GM19240 (cell line): ENCODE data around the gene TLCD5.

Source experiments
- DNase-seq: peaks from one replicate; pipeline ENCODE4 v3.0.0; 2011; ENCODE audit warnings: low spot score; ENCODE audit not compliant: insufficient read length

TLCD5 gene

DNA sequence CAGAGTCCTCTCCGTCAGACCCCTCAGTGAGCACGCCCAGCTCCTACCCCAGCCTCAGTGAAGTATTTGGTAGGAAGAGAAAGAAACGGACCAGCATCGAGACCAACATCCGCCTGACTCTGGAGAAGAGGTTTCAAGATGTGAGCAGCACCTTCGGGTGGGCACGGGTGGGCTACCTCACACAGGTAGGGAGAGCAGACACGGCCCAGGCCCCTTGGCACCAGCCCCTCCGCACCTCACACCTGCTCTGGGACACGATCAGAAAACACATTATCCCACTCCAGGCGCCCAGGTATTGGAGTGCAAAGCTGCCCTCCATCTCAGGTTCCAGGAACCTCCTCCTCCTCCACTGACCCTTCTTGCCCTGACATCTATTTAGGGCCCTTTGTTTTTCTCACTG lies 17.6 kb upstream of the TLCD5 start:
- DNase-seq: no peak

DNA sequence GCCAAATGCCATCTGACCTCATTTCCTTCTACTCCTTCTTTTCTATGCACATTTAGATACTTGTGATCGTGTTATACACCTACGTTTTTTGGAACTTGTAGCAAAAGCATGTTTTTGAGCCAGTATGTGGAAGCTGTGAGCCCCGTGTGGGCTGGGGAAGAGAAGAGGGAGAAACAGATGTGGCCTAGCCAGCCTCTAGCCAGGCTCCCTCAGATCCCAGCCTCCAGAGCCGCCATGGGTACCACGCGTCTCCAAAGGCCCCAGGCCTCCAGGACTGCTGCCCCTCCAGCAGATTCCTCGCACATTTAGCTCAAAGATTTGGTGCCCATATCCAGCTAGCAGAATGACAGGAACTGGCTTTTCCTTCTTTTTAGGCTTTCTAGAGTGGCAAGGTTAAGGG lies 17.0 kb upstream of the TLCD5 start:
- DNase-seq: no peak

DNA sequence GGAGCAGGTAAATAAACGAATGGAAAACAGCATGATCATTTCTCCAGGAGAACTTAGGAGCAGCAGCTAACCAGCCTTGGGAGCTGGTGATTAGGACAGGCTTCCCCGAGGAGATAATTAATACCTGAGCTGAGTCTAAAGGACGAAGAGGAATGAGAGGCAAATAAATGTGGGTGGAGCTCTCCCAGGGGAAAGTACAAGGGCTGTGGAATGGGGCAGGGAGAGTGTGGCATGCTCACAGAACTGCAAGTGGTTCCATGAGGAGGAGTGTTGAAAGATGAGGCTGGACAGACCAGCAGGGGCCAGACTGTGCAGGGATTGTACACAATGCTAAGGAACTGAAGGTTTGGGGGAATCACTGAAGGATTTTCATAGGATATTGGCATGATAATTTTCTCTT lies 14.2 kb upstream of the TLCD5 start:
- DNase-seq: no peak

DNA sequence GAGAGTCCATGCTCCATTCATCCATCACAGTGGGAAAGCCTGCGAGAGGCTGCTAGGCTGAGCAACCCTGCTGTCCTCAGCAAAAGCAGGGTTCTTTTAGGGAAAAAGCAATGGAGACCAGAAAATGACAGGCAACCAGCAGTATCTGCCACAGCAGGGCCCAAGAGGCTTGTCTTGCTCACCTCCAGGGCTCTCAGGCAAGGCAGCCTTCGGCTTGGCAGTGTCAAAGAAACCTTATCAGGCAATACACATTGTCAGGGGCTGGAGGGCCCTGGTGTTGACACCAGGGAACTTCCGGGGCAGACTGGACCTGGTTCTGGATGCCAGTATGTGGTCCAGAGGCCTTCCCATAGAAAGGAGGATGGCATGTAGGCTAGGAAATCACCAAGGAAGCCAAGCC lies 10.2 kb upstream of the TLCD5 start:
- no peak for DNase-seq

DNA sequence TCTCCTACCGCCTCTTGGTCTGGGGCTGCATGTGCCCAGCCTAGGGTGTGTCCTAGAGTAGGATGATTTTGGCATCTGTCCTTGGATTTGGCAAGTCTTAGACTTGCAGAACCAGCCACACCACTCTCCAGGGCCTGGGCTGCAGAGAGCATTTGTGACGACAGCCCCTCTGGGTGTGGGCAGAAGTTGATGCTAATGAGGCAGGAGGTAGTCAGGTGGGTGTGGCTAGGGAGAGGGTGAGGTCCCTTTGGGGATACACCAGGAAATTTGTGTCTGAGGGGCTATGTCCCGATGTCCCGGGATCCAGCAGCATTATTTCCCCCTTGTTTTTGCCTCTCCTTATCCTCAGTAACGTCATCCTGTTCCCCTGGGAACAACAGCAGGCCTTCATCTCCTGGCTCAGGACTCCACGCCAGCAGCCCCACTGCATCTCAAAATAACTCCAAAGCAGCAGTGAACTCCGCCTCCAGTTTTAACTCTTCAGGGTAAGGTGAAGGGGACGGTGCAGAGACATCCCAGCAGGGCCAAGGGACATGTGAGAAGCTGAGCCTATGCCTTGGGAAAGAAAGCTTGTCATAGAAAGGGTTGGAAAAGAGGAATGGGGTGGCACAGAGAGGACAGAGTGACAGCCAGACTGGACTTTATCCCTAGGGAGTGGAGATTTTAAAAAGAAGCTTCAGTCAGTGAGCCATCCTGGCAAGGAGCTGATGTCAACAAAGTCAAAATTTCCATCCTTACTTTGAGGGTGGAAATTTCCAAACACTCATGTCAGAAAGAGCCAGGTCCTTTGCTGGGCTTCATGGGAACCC lies 8.0 kb upstream of the TLCD5 start:
- no peak for DNase-seq

DNA sequence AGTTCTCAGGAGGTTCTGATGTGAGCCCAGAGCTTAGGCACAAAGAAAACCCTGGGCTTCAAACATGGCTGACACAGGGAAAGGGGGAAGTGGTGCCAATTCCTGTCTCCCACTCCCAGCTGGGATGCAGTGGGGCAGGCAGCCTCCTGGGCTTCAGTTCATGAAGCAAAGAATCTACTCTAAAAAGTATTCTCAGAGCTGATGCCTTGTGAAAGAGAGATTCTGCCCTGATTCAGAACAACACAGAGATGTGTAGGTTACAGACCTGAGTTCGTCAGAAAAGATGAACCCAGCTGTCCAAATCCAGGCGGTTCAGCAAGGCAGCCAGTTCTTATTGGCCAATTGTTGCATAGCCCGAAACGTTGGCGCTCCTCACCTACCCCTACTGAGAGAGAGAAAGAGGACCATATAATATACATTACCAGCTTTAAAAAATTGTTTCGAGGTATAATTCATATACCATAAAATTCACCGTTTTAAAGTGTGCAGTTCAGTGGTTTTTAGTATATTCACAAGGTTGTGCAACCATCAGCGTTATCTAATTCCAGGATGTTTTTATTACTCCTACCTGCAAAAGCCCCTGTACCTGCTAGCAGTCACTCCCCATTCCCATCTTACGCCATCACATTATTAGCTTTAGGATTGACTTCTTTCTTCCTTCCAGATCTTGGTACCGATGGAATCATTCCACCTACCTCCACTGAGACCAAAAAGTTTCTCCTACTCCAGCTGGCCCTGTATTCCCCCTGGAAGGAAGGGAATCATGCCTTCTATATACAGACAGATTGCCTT lies 7.2 kb upstream of the TLCD5 start:
- no peak for DNase-seq

DNA sequence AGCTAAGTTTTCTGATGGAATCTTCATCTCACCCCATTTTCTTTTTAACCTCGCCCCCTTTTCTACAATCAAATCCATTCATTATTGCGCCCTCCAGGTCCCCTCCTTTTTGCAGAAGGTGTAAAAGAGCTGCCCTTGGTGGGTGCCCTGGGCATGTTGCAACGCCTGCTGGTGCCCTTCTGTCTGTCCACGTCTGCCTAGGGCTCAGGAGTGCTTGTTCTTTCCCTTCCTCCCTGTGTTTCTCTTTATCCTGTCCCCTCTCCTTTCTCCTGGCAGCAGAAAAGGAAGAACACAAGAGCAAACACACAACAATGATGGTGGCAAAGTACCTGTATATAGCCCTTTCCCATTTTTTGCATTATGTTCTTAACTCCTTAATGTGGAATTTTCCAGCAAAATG lies 6.2 kb upstream of the TLCD5 start:
- no peak for DNase-seq

DNA sequence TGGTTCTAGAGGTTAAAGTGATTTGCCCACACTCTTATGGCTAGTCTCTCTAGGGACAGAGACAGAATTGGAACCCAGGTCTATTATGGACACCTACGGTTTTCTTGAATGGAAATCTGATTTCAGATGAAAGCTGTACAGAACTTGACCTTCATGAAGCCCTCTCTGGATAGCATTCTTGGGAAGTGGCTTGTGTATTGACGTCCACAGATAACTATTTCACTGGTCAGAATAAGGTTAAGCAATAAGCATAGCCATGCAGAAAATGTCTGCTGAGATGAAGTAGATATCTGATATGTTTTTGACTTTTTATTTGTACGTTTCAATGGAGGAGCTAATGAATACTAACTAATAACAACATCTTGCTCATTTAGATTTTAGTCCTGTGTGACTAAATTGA lies 1.1 kb downstream of the TLCD5 start:
- no peak for DNase-seq

DNA sequence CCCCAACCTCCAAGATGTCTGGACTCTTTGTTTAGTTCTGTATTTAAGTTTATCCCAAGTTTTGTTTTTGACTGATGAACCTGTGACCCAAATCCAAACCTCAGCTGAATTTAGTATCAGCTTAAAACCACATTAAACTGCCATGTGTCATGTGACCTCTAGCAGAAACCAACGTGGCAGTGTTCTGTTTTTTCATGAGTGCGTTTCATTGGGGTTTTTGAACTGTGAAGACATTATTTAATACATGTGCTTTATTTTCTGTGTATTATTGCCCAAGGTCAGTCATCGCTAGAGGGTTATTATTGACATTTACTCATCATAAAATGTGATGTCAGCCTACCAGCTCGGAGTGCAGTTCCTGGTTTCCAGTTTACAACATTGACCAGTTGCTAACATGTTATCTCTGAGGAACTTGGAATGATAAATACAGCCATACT lies 1.8 kb downstream of the TLCD5 start:
- no peak for DNase-seq

DNA sequence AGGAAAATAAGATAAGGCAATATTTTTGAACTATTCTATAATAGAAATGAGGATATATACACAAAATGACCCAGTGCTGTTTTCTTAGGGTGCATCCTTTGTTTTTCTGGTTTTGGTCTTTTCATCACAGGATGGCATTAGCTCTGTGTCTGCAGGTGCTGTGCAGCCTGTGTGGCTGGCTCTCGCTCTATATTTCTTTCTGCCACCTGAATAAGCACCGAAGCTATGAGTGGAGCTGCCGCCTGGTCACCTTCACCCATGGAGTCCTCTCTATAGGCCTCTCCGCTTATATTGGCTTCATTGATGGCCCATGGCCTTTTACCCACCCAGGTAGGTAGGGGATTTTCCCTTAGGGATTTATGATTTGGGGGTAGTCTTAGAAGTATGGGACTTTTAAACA lies 2.2 kb downstream of the TLCD5 start:
- no peak for DNase-seq

DNA sequence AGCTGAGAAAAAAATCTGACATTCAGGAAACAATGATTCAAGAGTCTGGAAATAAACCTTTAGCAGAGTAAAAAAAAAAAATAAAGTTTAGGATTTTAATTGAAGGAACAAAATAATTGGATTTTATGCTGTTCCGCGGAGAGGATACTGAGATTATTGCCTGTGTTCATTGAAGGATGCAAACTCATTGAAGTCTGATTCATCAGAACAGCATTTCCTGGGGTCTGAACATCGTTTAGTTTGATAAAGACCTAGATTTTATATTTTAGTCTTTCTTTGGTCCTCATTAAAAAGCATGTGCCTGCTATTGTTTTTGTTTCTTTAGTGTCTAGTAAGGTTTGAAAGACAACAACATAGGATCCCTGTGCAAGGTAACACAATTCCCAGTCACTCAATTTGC lies 4.5 kb downstream of the TLCD5 start:
- no peak for DNase-seq

DNA sequence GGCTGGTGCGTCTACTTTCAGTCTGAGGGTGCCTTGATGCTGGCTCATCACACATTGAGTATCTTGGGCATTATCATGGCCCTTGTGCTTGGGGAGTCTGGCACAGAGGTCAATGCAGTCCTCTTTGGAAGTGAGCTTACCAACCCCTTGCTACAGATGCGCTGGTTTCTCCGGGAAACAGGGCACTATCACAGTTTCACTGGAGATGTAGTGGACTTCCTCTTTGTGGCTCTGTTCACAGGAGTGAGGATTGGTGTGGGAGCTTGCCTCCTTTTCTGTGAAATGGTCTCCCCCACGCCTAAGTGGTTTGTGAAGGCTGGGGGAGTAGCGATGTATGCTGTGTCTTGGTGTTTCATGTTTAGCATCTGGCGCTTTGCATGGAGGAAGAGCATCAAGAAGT lies 4.9 kb downstream of the TLCD5 start:
- DNase-seq: no peak

DNA sequence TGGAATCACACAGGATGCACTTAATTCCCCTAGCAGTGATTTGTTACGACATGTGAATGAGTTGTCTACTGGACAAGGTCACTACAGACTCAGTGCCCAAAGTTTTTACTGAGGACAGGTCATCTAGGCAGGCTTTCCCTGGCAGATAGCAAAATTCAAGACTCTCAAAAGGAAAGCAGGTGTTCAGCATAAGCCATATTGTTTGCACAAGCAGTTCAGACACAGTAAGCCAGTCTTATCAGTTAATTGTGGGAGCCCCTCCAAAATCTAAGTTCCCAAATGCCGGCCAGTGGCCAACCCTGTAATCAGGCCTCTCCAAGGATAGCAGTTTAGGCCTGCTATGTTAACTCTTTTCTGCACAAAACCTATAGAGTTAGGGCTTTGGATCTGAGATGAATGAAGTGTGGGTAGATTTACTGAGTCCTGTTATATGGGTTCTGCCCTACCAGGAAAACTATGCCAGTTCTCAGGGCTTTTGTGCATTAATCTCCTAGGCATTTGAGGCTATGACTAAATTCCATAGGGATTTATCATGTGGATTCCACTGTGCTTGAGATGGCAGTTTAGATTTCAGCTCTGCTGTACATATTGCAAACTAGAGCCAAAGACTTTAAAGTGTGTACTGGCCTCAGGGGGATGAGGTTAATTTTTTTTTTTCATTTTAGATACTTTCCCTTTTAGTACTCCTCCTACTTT lies 6.3 kb downstream of the TLCD5 start:
- DNase-seq: no peak

DNA sequence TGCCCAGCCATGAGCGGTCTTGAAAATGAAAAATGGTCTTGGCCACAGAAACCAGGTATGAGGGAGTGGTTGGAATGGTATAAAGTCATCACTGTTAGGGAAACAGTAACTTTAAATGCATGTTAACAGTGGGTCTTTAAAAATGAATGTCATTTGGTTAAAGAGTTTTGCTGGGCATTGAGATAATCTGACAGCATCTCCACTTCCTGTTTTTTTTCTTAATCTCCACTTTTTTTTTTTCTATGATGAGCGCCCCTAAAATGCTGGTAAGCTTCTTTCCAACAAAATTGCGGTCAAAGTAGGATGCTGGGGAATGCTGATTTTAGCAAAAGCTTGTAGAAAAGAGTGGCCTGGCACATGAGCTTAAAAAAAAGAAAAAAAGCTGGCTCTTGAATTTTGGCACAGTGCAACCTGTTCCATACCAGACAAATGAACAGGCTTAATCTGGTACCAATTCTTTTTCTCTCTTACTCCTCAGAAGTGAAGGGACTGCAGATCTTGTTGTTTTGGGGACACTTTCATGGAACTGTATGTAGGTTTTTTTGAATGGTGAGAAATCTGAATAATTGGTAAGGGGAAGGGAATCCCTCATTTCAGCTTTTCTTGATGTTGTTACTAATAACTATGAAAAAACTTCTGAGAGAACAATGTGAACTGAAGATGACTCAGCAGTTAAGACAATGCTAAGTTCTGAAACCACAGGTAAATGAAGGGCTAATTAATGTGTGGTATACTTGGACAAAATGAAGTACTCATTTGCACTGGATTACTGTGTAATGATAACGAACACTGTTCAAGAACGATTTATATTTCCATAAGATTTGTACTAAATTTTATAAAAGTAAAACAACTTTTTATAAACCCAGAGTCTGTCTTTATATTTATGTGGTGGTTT lies 8.0 kb downstream of the TLCD5 start:
- no peak for DNase-seq

DNA sequence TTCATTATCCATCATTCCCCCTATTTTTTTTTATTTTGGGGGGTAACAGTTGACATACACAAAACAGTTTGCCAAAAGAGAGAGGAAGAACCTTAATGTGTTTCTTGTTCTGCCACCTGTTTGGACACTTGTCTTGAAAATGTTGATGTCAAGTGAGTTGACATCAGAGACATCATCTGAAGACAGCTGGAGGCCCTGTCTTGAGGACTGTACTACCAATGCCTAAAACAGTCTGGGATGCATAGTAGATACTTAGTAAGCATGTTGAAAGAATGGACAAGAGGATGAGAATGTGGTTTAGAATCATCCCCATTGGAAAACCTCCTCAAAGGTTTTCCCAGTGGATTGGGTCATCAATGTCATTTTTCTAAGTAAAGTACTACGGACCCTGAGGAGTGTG lies 8.7 kb downstream of the TLCD5 start:
- no peak for DNase-seq

DNA sequence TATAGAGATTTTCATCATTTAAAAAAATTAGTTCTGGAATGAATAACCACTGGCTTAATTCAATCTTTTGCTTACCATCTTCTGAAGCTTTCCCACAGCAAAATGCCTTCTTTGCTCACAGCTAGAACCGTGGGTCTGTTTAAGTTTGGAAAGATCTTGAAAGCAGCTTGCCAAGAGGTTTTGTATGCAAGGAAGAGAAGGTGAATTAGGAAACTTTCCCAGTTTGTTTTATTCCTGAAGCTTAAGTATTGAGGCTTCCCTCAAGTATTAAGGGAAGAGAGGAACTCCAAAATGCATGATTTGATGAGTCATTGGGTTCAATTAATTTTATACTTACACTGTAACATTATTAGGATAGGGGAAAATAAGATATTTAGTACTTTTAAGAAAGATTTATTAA lies 9.2 kb downstream of the TLCD5 start:
- no peak for DNase-seq

DNA sequence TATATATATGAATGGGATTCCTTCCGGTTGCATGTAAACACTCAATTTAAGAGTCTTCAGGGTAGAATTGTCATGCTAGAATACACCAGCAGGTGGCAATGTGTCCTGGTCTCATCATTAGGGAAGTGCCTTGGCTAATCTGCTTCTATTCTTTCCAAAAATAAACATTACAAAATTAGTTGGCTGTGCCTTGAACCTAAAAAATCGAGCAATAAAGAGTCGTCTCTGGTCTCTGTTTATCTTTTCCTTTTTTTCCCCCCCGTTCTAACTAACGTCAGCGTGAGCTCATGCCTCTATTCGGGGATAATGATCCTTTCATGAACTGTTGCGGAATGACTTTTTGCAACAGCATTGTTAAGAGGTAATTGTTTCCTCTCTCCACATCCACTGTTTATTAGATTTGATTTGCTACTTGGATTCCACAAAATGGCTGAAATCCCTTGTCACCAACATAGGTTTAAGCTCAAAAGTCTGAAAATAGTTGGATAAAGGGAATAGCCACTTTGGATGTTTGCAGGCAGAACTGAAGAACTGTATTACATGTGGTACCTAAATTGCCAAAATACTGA lies 9.9 kb downstream of the TLCD5 start:
- no peak for DNase-seq

DNA sequence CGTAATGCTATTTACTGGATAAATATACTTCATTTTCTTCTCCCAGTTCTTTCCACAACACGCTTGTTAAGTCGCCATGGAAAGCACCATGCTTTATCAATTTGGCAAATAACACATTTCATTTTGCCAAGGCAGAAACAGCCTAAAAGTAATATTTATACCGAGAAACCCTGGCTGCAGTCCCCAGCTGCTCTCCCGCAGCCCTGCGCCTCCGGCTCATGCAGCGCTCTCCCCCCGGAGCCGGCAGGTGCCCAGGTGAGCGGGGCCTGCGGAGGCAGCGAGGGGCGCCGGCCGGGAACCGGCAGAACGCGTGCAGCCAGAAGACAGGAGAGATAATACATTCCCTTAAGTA lies 10.4 kb downstream of the TLCD5 start:
- peak; percentile 40 for DNase-seq

DNA sequence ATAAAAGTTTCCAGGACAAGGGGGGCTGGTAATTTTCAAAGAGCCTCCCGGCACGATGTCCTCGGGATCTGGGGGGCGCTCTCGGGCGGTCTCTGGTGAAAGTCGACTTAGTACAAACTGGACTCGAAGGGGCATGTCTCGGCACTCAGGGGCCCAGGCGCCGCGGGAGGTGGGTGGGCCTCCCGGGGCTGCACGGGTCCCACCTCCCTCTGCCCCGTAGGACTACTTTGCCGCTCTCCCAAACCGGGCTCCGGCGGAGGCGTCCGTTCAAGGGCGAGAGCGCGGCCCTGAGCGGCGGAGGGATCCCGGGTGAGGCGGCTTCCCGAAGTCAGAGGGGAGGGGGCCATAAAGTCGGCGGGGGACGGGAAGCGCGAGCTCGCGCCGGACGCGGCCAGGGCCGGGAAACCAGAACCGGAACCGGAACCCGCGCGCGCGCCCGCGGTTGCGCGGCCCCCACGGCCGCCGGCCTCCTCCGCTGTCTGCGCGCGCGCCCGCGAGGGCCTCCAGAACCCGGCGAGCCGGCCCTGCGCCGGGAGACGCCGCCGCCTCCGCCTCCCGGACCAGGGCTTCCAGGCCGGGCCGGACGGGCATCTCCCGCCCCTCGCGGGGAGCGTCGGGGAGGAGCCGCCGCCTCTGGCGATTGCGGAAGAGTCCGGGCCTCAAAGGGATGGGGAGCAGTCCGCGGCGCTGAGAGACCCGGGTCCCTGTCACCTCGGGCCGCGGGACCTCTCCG lies 11.0 kb downstream of the TLCD5 start, which contains the start of gene ARHGEF12:
ARHGEF12 (plus strand) TSS at position 506 of the 733 bp plus-strand sequence. CDS start 831 bp downstream, outside the sequence.
- DNase-seq: peak; percentile 65
